Loucy (cell line): ENCODE data around the gene TMIE.

Experiments used
- EZH2phosphoT487 ChIP-seq: fragments of 200-600 bp; IDR thresholded peaks from 2 replicates; pipeline ENCODE4 v1.6.1; 2018; ENCODE audit warnings: antibody characterized with exemption, mild to moderate bottlenecking, moderate library complexity, borderline replicate concordance
- TF ChIP-seq, protein P1 (sequence below): fragments of 200-600 bp; sonication (generic); conservative IDR thresholded peaks from 2 replicates; pipeline ENCODE4 v1.5.1; 2014; ENCODE audit warnings: mild to moderate bottlenecking, antibody characterized with exemption, low read length

DNA sequence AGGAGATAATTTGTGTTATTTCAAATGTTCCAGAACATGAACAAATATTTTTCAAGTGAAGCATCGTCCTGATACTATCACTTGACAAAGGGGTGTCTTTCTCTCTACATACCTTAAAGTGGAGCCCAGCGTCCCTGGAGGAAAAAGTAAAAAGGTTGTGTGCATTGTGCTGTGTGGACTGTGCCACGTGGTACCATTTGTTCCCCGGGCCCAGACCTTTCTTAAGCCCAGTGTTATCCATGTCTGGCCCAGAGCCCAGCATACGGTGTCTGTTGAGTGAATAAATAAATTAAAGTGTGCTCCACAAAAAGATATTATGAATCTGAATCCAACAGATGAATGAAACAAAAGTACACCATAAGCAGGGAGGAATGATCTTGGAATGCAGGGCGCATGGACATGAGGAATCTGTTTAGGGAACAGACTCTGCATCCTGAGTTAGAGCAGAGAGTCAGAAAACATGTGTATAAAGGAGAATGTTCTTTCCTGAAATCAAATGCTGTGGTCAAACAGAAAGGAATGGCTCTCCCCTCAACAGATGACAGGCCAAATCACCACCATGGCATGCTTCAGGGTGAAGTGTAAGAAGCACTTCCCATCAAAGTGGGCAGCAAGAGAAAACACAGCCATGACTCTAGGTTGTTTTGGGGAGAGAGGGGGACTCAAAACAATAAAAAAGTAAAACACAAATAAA is 24.6 kb downstream of the TMIE start:
- TF ChIP-seq, protein P1, sequence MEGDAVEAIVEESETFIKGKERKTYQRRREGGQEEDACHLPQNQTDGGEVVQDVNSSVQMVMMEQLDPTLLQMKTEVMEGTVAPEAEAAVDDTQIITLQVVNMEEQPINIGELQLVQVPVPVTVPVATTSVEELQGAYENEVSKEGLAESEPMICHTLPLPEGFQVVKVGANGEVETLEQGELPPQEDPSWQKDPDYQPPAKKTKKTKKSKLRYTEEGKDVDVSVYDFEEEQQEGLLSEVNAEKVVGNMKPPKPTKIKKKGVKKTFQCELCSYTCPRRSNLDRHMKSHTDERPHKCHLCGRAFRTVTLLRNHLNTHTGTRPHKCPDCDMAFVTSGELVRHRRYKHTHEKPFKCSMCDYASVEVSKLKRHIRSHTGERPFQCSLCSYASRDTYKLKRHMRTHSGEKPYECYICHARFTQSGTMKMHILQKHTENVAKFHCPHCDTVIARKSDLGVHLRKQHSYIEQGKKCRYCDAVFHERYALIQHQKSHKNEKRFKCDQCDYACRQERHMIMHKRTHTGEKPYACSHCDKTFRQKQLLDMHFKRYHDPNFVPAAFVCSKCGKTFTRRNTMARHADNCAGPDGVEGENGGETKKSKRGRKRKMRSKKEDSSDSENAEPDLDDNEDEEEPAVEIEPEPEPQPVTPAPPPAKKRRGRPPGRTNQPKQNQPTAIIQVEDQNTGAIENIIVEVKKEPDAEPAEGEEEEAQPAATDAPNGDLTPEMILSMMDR, result no peak
- no peak for TF ChIP-seq EZH2phosphoT487
